HG02840 (cell line): ENCODE data around the gene CACNA1C.

Source experiments
- ATAC-seq: cut with Tn5 transposase; IDR thresholded peaks from one replicate; pipeline ENCODE4 v1.9.1; 2021; ENCODE audit warnings: mild to moderate bottlenecking, moderate library complexity, moderate number of reproducible peaks; ENCODE audit not compliant: unreplicated experiment, low FRiP score

CACNA1C gene

GRCh38 chr12:2395354-2395977 lies 342.7 kb downstream of the CACNA1C start:
- no peak for ATAC-seq

GRCh38 chr12:2396448-2396871 lies 343.7 kb downstream of the CACNA1C start:
- no peak for ATAC-seq

GRCh38 chr12:2397356-2398045 lies 344.7 kb downstream of the CACNA1C start:
- ATAC-seq: no peak

GRCh38 chr12:2401040-2401439 lies 348.3 kb downstream of the CACNA1C start:
- no peak for ATAC-seq

GRCh38 chr12:2402073-2402579 lies 349.3 kb downstream of the CACNA1C start:
- ATAC-seq: no peak

GRCh38 chr12:2403221-2403976 lies 350.6 kb downstream of the CACNA1C start:
- no peak for ATAC-seq

GRCh38 chr12:2405039-2405438 lies 352.3 kb downstream of the CACNA1C start:
- ATAC-seq: no peak

GRCh38 chr12:2406903-2407302 lies 354.1 kb downstream of the CACNA1C start:
- ATAC-seq: no peak

- no peak for ATAC-seq
Observed at GRCh38 chr12:2408262-2408661, 355.5 kb downstream of the CACNA1C start.

GRCh38 chr12:2409656-2410265 lies 357.0 kb downstream of the CACNA1C start:
- no peak for ATAC-seq

- no peak for ATAC-seq
Observed at GRCh38 chr12:2410496-2410895, 357.7 kb downstream of the CACNA1C start.

GRCh38 chr12:2411011-2411410 lies 358.2 kb downstream of the CACNA1C start:
- no peak for ATAC-seq

GRCh38 chr12:2411616-2412304 lies 359.0 kb downstream of the CACNA1C start:
- ATAC-seq: no peak

- no peak for ATAC-seq
Observed at GRCh38 chr12:2412305-2412643, 359.5 kb downstream of the CACNA1C start.

GRCh38 chr12:2413301-2413700 lies 360.5 kb downstream of the CACNA1C start:
- ATAC-seq: no peak

GRCh38 chr12:2413999-2414792 lies 361.4 kb downstream of the CACNA1C start:
- ATAC-seq: no peak

- ATAC-seq: no peak
Observed at GRCh38 chr12:2414810-2415567, 362.2 kb downstream of the CACNA1C start.

- ATAC-seq: no peak
Observed at GRCh38 chr12:2415568-2415944, 362.8 kb downstream of the CACNA1C start.

- no peak for ATAC-seq
Observed at GRCh38 chr12:2416158-2416557, 363.4 kb downstream of the CACNA1C start.
